ENCODE measurements around the gene RCN1.

DNA sequence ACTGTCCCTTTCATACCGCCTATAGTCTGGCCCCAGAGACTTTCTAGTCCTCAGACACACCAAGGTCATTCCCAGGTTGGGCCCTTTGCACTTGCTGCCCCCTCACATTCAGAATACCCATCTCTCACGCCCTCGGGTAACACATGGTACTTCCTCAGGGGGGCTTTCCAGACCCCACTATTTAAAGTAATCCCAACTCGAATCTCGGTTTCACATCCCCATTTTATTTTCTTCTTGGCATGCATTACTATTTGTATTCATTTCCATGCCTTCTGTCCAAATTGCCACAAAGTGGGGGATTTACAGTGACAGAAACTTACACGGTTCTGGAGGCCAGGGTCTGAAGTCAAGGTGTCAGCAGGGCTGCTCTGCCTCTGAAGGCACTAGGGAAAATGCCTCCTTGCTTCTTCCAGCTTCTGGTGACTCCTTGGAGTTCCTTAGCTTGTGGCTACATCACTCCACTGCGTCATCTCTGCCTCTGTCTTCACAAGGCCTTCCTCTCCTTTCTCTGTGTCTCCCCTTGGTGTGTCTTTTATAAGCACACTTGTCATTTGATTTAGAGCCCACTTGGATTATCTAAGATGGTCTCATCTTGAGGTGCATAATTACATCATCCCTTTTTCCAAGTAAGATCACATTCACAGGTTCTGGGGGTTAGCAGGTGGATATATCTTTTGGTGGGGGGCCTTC, 15.1 kb downstream of the RCN1 start:
- TF ChIP-seq, protein P1, sequence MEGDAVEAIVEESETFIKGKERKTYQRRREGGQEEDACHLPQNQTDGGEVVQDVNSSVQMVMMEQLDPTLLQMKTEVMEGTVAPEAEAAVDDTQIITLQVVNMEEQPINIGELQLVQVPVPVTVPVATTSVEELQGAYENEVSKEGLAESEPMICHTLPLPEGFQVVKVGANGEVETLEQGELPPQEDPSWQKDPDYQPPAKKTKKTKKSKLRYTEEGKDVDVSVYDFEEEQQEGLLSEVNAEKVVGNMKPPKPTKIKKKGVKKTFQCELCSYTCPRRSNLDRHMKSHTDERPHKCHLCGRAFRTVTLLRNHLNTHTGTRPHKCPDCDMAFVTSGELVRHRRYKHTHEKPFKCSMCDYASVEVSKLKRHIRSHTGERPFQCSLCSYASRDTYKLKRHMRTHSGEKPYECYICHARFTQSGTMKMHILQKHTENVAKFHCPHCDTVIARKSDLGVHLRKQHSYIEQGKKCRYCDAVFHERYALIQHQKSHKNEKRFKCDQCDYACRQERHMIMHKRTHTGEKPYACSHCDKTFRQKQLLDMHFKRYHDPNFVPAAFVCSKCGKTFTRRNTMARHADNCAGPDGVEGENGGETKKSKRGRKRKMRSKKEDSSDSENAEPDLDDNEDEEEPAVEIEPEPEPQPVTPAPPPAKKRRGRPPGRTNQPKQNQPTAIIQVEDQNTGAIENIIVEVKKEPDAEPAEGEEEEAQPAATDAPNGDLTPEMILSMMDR (IDR thresholded peaks at IDR 0.05), result no peak
- no peak for TF ChIP-seq ZFX (IDR thresholded peaks at IDR 0.05; ENCODE audit: borderline replicate concordance)

All from 22Rv1 (cell line).